Esophagus muscularis mucosa (tissue), 4 donors: ENCODE data around the gene MAST4. TPM values are rescaled to one million over a fixed set of nuclear protein-coding genes. Genes with fewer than 3 reads are reported as not detected.

ENCODE experiments used
- DNase-seq: peaks from one replicate; pipeline ENCODE4 v3.0.0-alpha.2; 2017; ENCODE audit errors: extremely low spot score
- H3K27ac ChIP-seq, 4 donors: fragments of 200-600 bp; sonication (generic); replicated peaks in 1 of 4; 1 replicate in 3 of 4; 2 replicates in 1 of 4; pipeline ENCODE4 v1.5.1; 2016 to 2019; ENCODE audit warnings: mild to moderate bottlenecking in 1 of 4
- H3K27me3 ChIP-seq, 4 donors: fragments of 200-600 bp; sonication (generic); one replicate each; pipeline versions ENCODE4 v1.5.1 to v1.6.0; 2016 to 2019
- H3K36me3 ChIP-seq, 4 donors: fragments of 200-600 bp; sonication (generic); one replicate each; pipeline ENCODE4 v1.5.1; 2016 to 2019
- H3K4me1 ChIP-seq, 4 donors: fragments of 200-600 bp; sonication (generic); one replicate each; pipeline ENCODE4 v1.5.1; 2016 to 2019
- H3K4me3 ChIP-seq, 4 donors: fragments of 200-600 bp; sonication (generic); 1 replicate in 2 of 4; 2 replicates in 2 of 4; pipeline ENCODE4 v1.5.1; 2016 to 2019; ENCODE audit warnings: mild to moderate bottlenecking in 4 of 4, moderate library complexity in 1 of 4
- H3K9me3 ChIP-seq, 4 donors: fragments of 200-600 bp; sonication (generic); 1 replicate in 3 of 4; 2 replicates in 1 of 4; pipeline ENCODE4 v1.5.1; 2016 to 2019
- EP300 ChIP-seq: sonication (generic); formaldehyde crosslinking; IDR thresholded peaks from one replicate; pipeline ENCODE4 v1.6.1; 2017; ENCODE audit warnings: antibody characterized with exemption
- POLR2A ChIP-seq: fragments of 450-650 bp; IDR thresholded peaks from one replicate; pipeline ENCODE4 v1.6.1; 2017; ENCODE audit warnings: antibody characterized with exemption, moderate library complexity, mild to moderate bottlenecking, low read depth
- POLR2AphosphoS5 ChIP-seq, 2 donors: sonication (generic); formaldehyde crosslinking; IDR thresholded peaks; one replicate each; pipeline ENCODE4 v1.6.1; 2017; ENCODE audit warnings: antibody characterized with exemption in 2 of 2
- WGBS: methylation state at CpG from one replicate; pipeline ENCODE4 v1.1.5; 2018; 5-methylcytosine and 5-hydroxymethylcytosine counted together
- intact Hi-C: fragments of 100-400 bp; cut with DNase I; formaldehyde crosslinking; loops from one replicate; pipeline ENCODE4 v1.15.1; 2023
- total RNA-seq, 4 donors: library from RNA; depleted of rRNA; stranded (reverse); fragments of >200 nt; gene quantifications; one replicate each; pipeline versions ENCODE4 v1.1.0 to v1.2.1, GENCODE V29; 2016
- TF ChIP-seq, protein P1 (sequence below), 3 experiments: fragments of 200-600 bp in 2 of 3; fragments of 450-650 bp in 1 of 3; sonication (generic) in 2 of 3; IDR thresholded peaks; one replicate each; pipeline ENCODE4 v1.5.1; 2017 to 2019; ENCODE audit warnings: antibody characterized with exemption in 3 of 3, mild to moderate bottlenecking in 2 of 3, moderate library complexity in 1 of 3

Gene MAST4
- total RNA-seq, 4 donors from 2014 or later: 26.2 to 39.7 (median 35.8) TPM

DNA sequence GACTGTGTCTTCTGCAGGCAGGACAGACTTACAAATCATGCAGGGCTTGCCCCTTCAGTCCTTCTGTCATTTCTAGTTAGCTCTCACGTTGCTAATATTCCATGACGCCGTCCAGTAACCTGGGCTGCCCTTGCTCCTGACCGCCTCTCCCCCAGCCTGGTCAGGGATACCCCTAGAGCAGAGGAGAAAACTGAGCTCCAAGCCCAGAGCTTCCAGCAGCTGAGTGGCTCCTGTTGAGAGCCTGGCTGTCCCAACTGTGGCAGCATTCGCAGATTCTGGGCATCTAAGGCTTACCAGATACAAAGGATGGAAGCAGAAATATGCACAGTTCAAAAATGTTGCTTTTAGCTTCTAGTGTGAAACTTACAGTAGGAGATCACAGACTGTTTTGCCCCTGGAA, 415.2 kb downstream of the MAST4 start:
- intact Hi-C loops: loop anchor here (10.0 kb wide), 1 partner anchor 1213 kb away; no protein-coding TSS in a partner anchor
- no peaks in the 10 kb centered on the region for H3K9me3 ChIP-seq
- H3K27me3 ChIP-seq: no peaks in the 10 kb centered on the region
- H3K27ac ChIP-seq: peak overlapping the region; percentile 67 to 82 (median 72)
- no peak for DNase-seq
- TF ChIP-seq POLR2A (no peak), POLR2AphosphoS5 (IDR thresholded peaks at IDR 0.05) (no peak), EP300 (no peak)
- TF ChIP-seq, protein P1, sequence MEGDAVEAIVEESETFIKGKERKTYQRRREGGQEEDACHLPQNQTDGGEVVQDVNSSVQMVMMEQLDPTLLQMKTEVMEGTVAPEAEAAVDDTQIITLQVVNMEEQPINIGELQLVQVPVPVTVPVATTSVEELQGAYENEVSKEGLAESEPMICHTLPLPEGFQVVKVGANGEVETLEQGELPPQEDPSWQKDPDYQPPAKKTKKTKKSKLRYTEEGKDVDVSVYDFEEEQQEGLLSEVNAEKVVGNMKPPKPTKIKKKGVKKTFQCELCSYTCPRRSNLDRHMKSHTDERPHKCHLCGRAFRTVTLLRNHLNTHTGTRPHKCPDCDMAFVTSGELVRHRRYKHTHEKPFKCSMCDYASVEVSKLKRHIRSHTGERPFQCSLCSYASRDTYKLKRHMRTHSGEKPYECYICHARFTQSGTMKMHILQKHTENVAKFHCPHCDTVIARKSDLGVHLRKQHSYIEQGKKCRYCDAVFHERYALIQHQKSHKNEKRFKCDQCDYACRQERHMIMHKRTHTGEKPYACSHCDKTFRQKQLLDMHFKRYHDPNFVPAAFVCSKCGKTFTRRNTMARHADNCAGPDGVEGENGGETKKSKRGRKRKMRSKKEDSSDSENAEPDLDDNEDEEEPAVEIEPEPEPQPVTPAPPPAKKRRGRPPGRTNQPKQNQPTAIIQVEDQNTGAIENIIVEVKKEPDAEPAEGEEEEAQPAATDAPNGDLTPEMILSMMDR (IDR thresholded peaks at IDR 0.05): no peak
- no peaks in the 10 kb centered on the region for H3K36me3 ChIP-seq
- H3K4me1 ChIP-seq: peaks cover 64 to 91% (median 76%) of the 10 kb centered on the region in 4 donors
- 39% methylated on average over 5 of the region's 5 CpGs for WGBS
- H3K4me3 ChIP-seq: peak overlapping the region in 3 of 4 donors; percentile 14 to 25 (median 18)

DNA sequence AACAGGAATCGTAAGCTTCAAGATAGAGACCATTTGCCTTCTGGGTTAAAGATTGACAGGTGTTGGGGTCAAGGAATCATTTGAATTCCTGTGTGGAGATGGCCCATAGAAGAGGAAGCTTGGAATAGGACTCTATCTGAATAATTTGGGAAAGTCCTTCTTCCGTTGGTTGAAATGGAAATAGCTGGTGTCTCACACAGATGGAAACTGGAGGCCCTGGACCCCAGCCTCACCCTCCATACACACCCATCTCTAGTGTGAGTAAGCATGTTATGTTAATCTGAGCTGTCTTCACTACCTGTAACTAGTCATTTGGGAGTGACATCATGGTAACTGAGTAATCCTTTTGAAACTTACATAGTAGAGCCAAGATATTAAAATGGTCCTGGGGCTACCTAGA, 416.0 kb downstream of the MAST4 start:
- Histone ChIP-seq H3K4me3 (no peak overlapping the region), H3K36me3 (no peaks in the 10 kb centered on the region), H3K27ac (peak overlapping the region; percentile 67 to 82 (median 72)), H3K27me3 (no peaks in the 10 kb centered on the region), H3K4me1 (peaks cover 66 to 90% (median 72%) of the 10 kb centered on the region in 4 donors), H3K9me3 (no peaks in the 10 kb centered on the region)
- TF ChIP-seq POLR2A: no peak
- no peak for TF ChIP-seq POLR2AphosphoS5 (IDR thresholded peaks at IDR 0.05)
- TF ChIP-seq, protein P1 (IDR thresholded peaks at IDR 0.05): no peak
- TF ChIP-seq EP300: no peak
- 86% methylated on average over 2 of the region's 2 CpGs for WGBS
- intact Hi-C loops: loop anchor here (10.0 kb wide), 1 partner anchor 1213 kb away; no protein-coding TSS in a partner anchor
- DNase-seq: no peak

DNA sequence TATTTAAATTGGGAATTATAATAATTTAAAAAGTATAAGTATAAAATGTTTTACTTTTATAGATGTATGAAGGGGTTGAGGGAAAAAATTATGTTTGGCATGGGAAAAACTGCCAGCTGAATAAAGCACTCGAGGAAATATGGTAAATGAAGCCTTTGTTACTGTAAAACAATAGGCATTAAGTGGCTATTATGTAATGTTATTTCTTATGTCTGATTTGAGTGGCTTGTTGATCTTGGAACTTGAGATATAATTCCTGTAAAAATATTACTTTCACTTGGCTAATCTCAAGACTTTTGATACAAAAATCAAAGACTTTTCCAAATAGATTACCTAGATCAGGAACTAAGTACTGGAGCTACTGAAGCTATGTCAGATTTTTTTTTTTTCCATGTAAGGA, 417.5 kb downstream of the MAST4 start:
- no peaks in the 10 kb centered on the region for H3K36me3 ChIP-seq
- intact Hi-C loops: loop anchor here (10.0 kb wide), 1 partner anchor 1211 kb away; no protein-coding TSS in a partner anchor
- no peaks in the 10 kb centered on the region for H3K27me3 ChIP-seq
- TF ChIP-seq POLR2AphosphoS5 (IDR thresholded peaks at IDR 0.05): no peak
- no peak for TF ChIP-seq POLR2A
- TF ChIP-seq EP300: no peak
- TF ChIP-seq, protein P1 (IDR thresholded peaks at IDR 0.05): no peak
- no peak for DNase-seq
- peaks cover 60 to 84% (median 66%) of the 10 kb centered on the region in 4 donors for H3K4me1 ChIP-seq
- no peaks in the 10 kb centered on the region for H3K9me3 ChIP-seq
- no peak overlapping the region for H3K4me3 ChIP-seq
- WGBS: 36% methylated on average over 1 of the region's 1 CpG
- peak overlapping the region; percentile 67 to 82 (median 76) for H3K27ac ChIP-seq

DNA sequence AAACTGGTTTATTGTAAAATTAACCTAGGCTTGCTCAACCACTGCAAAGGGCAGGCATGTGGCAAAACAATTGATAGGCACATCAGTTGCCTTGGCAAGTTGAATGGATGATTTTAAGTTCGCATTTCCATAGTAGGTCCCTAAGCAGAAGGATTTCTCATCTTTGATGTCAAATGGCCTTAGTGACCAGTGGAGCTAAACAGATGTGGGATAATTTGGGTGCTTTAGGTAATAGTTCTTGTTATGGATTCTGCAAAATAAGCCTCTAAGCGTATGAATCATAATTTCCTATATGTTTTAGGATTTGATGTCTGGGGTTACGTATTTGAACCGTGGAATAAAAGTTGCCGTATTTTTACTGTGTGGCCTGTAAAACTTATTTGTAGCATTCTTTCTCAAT, 418.0 kb downstream of the MAST4 start:
- H3K27me3 ChIP-seq: no peaks in the 10 kb centered on the region
- 90% methylated on average over 5 of the region's 5 CpGs for WGBS
- intact Hi-C loops: loop anchor here (10.0 kb wide), 1 partner anchor 1211 kb away; no protein-coding TSS in a partner anchor
- no peak for DNase-seq
- H3K4me1 ChIP-seq: peaks cover 56 to 82% (median 61%) of the 10 kb centered on the region in 4 donors
- peak overlapping the region; percentile 67 to 82 (median 76) for H3K27ac ChIP-seq
- H3K4me3 ChIP-seq: no peak overlapping the region
- no peaks in the 10 kb centered on the region for H3K9me3 ChIP-seq
- no peaks in the 10 kb centered on the region for H3K36me3 ChIP-seq
- no peak for TF ChIP-seq POLR2AphosphoS5 (IDR thresholded peaks at IDR 0.05)
- TF ChIP-seq EP300: no peak
- TF ChIP-seq, protein P1 (IDR thresholded peaks at IDR 0.05): no peak
- TF ChIP-seq POLR2A: no peak

DNA sequence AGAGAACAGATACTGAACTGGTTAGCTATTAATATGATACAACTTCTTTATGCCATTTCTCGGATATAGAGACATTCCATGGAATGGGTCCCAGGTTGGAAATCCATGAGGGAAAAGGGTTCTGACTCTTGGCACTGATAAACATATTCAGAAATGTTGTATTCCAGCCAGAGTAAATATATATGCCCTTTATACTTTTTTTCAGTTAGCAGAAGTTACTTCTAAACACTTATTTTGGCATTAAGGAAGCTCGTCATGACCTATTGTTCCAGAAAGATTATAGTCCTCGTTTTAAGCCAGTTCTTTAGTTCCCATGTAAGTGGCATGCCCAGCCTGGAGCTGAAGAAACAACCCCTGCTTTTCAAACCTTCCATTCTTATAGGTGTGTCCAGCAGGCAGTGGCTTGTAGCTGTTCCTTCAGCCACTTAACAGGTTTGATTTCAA, 418.8 kb downstream of the MAST4 start:
- Histone ChIP-seq H3K9me3 (no peaks in the 10 kb centered on the region), H3K4me3 (peak overlapping the region; percentile 39 to 52 (median 49)), H3K4me1 (peaks cover 50 to 82% (median 56%) of the 10 kb centered on the region in 4 donors), H3K27ac (peak overlapping the region; percentile 67 to 82 (median 76)), H3K36me3 (no peaks in the 10 kb centered on the region), H3K27me3 (no peaks in the 10 kb centered on the region)
- intact Hi-C loops: loop anchor here (10.0 kb wide), 1 partner anchor 1210 kb away; no protein-coding TSS in a partner anchor
- TF ChIP-seq, protein P1 (IDR thresholded peaks at IDR 0.05): no peak
- peak; percentile 13 to 75 for TF ChIP-seq POLR2AphosphoS5 (IDR thresholded peaks at IDR 0.05)
- no peak for DNase-seq
- 18% methylated on average over 3 of the region's 3 CpGs for WGBS
